Neural cell (in vitro differentiated cells): ENCODE measurements around the gene PDE1C. TPM values are rescaled to one million over a fixed set of nuclear protein-coding genes. Genes with fewer than 3 reads are reported as not detected.

ENCODE experiments used
- H2AFZ ChIP-seq: fragments of 200-600, 300-800 bp; sonication (generic), shearing (Covaris generic); 2 replicates; pipeline ENCODE4 v1.6.0; 2014; ENCODE audit warnings: low read depth, mild to moderate bottlenecking, antibody characterized with exemption, low read length, moderate library complexity
- H3F3A ChIP-seq: fragments of 200-600 bp; shearing (Covaris generic); 2 replicates; pipeline ENCODE4 v1.6.1; 2016; ENCODE audit warnings: mild to moderate bottlenecking, moderate library complexity, mixed read lengths, antibody characterized with exemption, low read length; ENCODE audit not compliant: insufficient read depth, poor library complexity, severe bottlenecking
- H3K27ac ChIP-seq: fragments of 200-600, 300-800 bp; sonication (generic), shearing (Covaris generic); 2 replicates; pipeline ENCODE4 v1.5.1; 2014; ENCODE audit warnings: mild to moderate bottlenecking, low read length, moderate library complexity
- H3K27me3 ChIP-seq: fragments of 300-800, 200-600 bp; sonication (generic), shearing (Covaris generic); 2 replicates; pipeline ENCODE4 v1.6.0; 2014; ENCODE audit warnings: mild to moderate bottlenecking, low read depth, low read length, moderate library complexity; ENCODE audit not compliant: insufficient read depth
- H3K36me3 ChIP-seq: fragments of 300-800, 200-600 bp; sonication (generic), shearing (Covaris generic); 2 replicates; pipeline ENCODE4 v1.5.1; 2014; ENCODE audit warnings: mild to moderate bottlenecking, antibody characterized with exemption, low read length, moderate library complexity; ENCODE audit not compliant: insufficient read depth
- H3K4me2 ChIP-seq: fragments of 300-800, 200-600 bp; sonication (generic), shearing (Covaris generic); 2 replicates; pipeline ENCODE4 v1.6.0; 2014; ENCODE audit warnings: mild to moderate bottlenecking, low read length
- H3K4me3 ChIP-seq: fragments of 300-800, 200-600 bp; sonication (generic), shearing (Covaris generic); 2 replicates; pipeline ENCODE4 v1.5.1; 2014; ENCODE audit warnings: mild to moderate bottlenecking, low read length, moderate library complexity
- H3K79me2 ChIP-seq: fragments of 200-600 bp; shearing (Covaris generic); replicated peaks from 2 replicates; pipeline ENCODE4 v1.6.0; 2014; ENCODE audit warnings: mild to moderate bottlenecking, low read length, moderate library complexity; ENCODE audit not compliant: insufficient read depth
- H3K9ac ChIP-seq: fragments of 300-800, 200-600 bp; sonication (generic), shearing (Covaris generic); 2 replicates; pipeline ENCODE4 v1.6.1; 2016; ENCODE audit warnings: mild to moderate bottlenecking, low read length, mixed read lengths
- H3K9me2 ChIP-seq: fragments of 200-600 bp; shearing (Covaris generic); 2 replicates; pipeline ENCODE4 v1.6.1; 2016; ENCODE audit warnings: mild to moderate bottlenecking, low read length, mixed read lengths; ENCODE audit not compliant: insufficient read depth
- H3K9me3 ChIP-seq: fragments of 200-600, 300-800 bp; sonication (generic), shearing (Covaris generic); 2 replicates; pipeline ENCODE4 v1.6.1; 2016; ENCODE audit warnings: mild to moderate bottlenecking, mixed run types, low read length, moderate library complexity, mixed read lengths
- H4K20me1 ChIP-seq: fragments of 200-600 bp; shearing (Covaris generic); 2 replicates; pipeline ENCODE4 v1.6.1; 2016; ENCODE audit warnings: mild to moderate bottlenecking, mixed run types; ENCODE audit not compliant: insufficient read depth
- CTCF ChIP-seq: fragments of 450-650 bp; IDR thresholded peaks from 2 replicates; pipeline ENCODE4 v1.5.1; 2014; ENCODE audit warnings: antibody characterized with exemption, mild to moderate bottlenecking, moderate library complexity; ENCODE audit not compliant: poor library complexity, severe bottlenecking
- EP300 ChIP-seq: fragments of 450-650 bp; conservative IDR thresholded peaks from 2 replicates; pipeline ENCODE4 v1.6.1; 2014; ENCODE audit warnings: antibody characterized with exemption, mild to moderate bottlenecking, moderate library complexity; ENCODE audit not compliant: poor library complexity, severe bottlenecking
- EZH2 ChIP-seq: fragments of 200-600, 300-800 bp; shearing (Covaris generic), sonication (generic); IDR thresholded peaks from 2 replicates; pipeline ENCODE4 v1.6.1; 2014; ENCODE audit warnings: antibody characterized with exemption, low read length, borderline replicate concordance, mild to moderate bottlenecking; ENCODE audit not compliant: insufficient read depth, poor library complexity, severe bottlenecking
- MXI1 ChIP-seq: fragments of 450-650 bp; conservative IDR thresholded peaks from 2 replicates; pipeline ENCODE4 v1.6.1; 2014; ENCODE audit warnings: antibody characterized with exemption, mild to moderate bottlenecking; ENCODE audit not compliant: poor library complexity, severe bottlenecking
- POLR2AphosphoS5 ChIP-seq: IDR thresholded peaks from 2 replicates; pipeline ENCODE4 v1.6.1; 2012
- RAD21 ChIP-seq: fragments of 450-650 bp; conservative IDR thresholded peaks from 2 replicates; pipeline ENCODE4 v1.6.1; 2014; ENCODE audit warnings: antibody characterized with exemption, mild to moderate bottlenecking, moderate library complexity
- REST ChIP-seq: IDR thresholded peaks from 2 replicates; pipeline ENCODE4 v1.6.1; 2012; ENCODE audit warnings: borderline replicate concordance
- SMC3 ChIP-seq: fragments of 450-650 bp; conservative IDR thresholded peaks from 2 replicates; pipeline ENCODE4 v1.6.1; 2014; ENCODE audit warnings: antibody characterized with exemption, mild to moderate bottlenecking, moderate library complexity; ENCODE audit not compliant: poor library complexity
- TAF1 ChIP-seq: IDR thresholded peaks from 2 replicates; pipeline ENCODE4 v1.6.1; 2012; ENCODE audit warnings: low read depth
- polyA plus RNA-seq: library from polyadenylated mRNA; depleted of rRNA; stranded (reverse); fragments of >200 nt; gene quantifications from 2 replicates; pipeline ENCODE4 v1.2.3, GENCODE V29; 2014

Gene PDE1C
- polyA plus RNA-seq, 1 donor from 2014 or later: 6.6 TPM

- Histone ChIP-seq H3K36me3 (no peaks in the 10 kb centered on the region), H3K27me3 (no peaks in the 10 kb centered on the region), H3K9me2 (no peaks in the 10 kb centered on the region), H3K27ac (no peak overlapping the region), H3K9me3 (no peaks in the 10 kb centered on the region), H3F3A (no peaks in the 10 kb centered on the region), H4K20me1 (no peaks in the 10 kb centered on the region), H3K79me2 (no peaks in the 10 kb centered on the region), H3K4me3 (no peak overlapping the region), H2AFZ (no peak overlapping the region), H3K4me2 (no peak overlapping the region), H3K9ac (no peak overlapping the region)
- TF ChIP-seq TAF1 (no peak), EP300 (no peak), EZH2 (no peak), MXI1 (no peak), POLR2AphosphoS5 (no peak), CTCF (no peak), REST (no peak), RAD21 (no peak), SMC3 (no peak)
Observed at GRCh38 chr7:31893365-31893764, 176.8 kb downstream of the PDE1C start.

- Histone ChIP-seq H3K36me3 (no peaks in the 10 kb centered on the region), H3K27me3 (no peaks in the 10 kb centered on the region), H2AFZ (no peak overlapping the region), H3K4me2 (no peak overlapping the region), H3F3A (no peaks in the 10 kb centered on the region), H3K9me2 (no peaks in the 10 kb centered on the region), H3K4me3 (no peak overlapping the region), H3K27ac (no peak overlapping the region), H4K20me1 (no peaks in the 10 kb centered on the region), H3K9me3 (no peaks in the 10 kb centered on the region), H3K9ac (no peak overlapping the region), H3K79me2 (no peaks in the 10 kb centered on the region)
- TF ChIP-seq EZH2 (no peak), TAF1 (no peak), CTCF (no peak), SMC3 (no peak), MXI1 (no peak), REST (no peak), RAD21 (no peak), EP300 (no peak), POLR2AphosphoS5 (no peak)
Observed at GRCh38 chr7:31892099-31892829, 177.9 kb downstream of the PDE1C start.
